ENCODE data around the gene EBI3. TPM values are rescaled to one million over a fixed set of nuclear protein-coding genes. Genes with fewer than 3 reads are reported as not detected.
"Not testable (repeated sequence)": the region's sequence is repeated elsewhere in the genome, so short reads cannot be mapped to it uniquely, and the experiment has no call there.

Gene EBI3
- polyA plus RNA-seq, 1 donor from 2014 or later: not detected

GRCh38 chr19:4245938-4246337 lies 16.6 kb downstream of the EBI3 start:
- Histone ChIP-seq H2AFZ (ENCODE audit: low read depth, low read length) (peak overlapping the region; percentile 86), H3K27ac (ENCODE audit: low read length) (peak overlapping the region; percentile 97)
- not testable (repeated sequence) for H3K9ac ChIP-seq (ENCODE audit: low read length); H3F3A ChIP-seq (ENCODE audit: insufficient read depth, low read length, poor library complexity, severe bottlenecking); H3K27me3 ChIP-seq (ENCODE audit: insufficient read depth, low read depth, low read length); H3K4me2 ChIP-seq (ENCODE audit: low read length); H3K79me2 ChIP-seq (replicated peaks; ENCODE audit: insufficient read depth, low read length); H3K9me3 ChIP-seq (ENCODE audit: low read length); H3K36me3 ChIP-seq (ENCODE audit: insufficient read depth, low read length); H3K9me2 ChIP-seq (ENCODE audit: insufficient read depth, low read length); H3K4me3 ChIP-seq (ENCODE audit: low read length); H4K20me1 ChIP-seq (ENCODE audit: insufficient read depth)

- peak within 1 kb of the TSS; percentile 90 for H3K9ac ChIP-seq (ENCODE audit: low read length)
- no peaks in the 10 kb centered on the region for H4K20me1 ChIP-seq (ENCODE audit: insufficient read depth)
- peak within 1 kb of the TSS; percentile 97 for H3K27ac ChIP-seq (ENCODE audit: low read length)
- H3K36me3 ChIP-seq (ENCODE audit: insufficient read depth, low read length): no peaks in the 10 kb centered on the region
- no peaks in the 10 kb centered on the region for H3K27me3 ChIP-seq (ENCODE audit: insufficient read depth, low read depth, low read length)
- TF ChIP-seq POLR2AphosphoS5 (IDR thresholded peaks at IDR 0.05) (peak; percentile 84), SMC3 (conservative IDR thresholded peaks at IDR 0.05; ENCODE audit: poor library complexity) (peak; percentile 63), REST (IDR thresholded peaks at IDR 0.05; ENCODE audit: borderline replicate concordance) (peak; percentile 96), TAF1 (IDR thresholded peaks at IDR 0.05; ENCODE audit: low read depth) (peak; percentile 89), EP300 (conservative IDR thresholded peaks at IDR 0.05; ENCODE audit: poor library complexity, severe bottlenecking) (peak; percentile 64), EZH2 (IDR thresholded peaks at IDR 0.05; ENCODE audit: borderline replicate concordance, insufficient read depth, low read length, poor library complexity, severe bottlenecking) (no peak), MXI1 (conservative IDR thresholded peaks at IDR 0.05; ENCODE audit: poor library complexity, severe bottlenecking) (peak; percentile 95), CTCF (IDR thresholded peaks at IDR 0.05; ENCODE audit: poor library complexity, severe bottlenecking) (peak; percentile 83), RAD21 (conservative IDR thresholded peaks at IDR 0.05) (peak; percentile 71)
- no peaks in the 10 kb centered on the region for H3K9me2 ChIP-seq (ENCODE audit: insufficient read depth, low read length)
- peak within 1 kb of the TSS; percentile 86 for H2AFZ ChIP-seq (ENCODE audit: low read depth, low read length)
- H3K4me3 ChIP-seq (ENCODE audit: low read length): peak within 1 kb of the TSS; percentile 82
- H3F3A ChIP-seq (ENCODE audit: insufficient read depth, low read length, poor library complexity, severe bottlenecking): no peaks in the 10 kb centered on the region
- peak within 1 kb of the TSS; percentile 3 for H3K4me2 ChIP-seq (ENCODE audit: low read length)
- no peaks in the 10 kb centered on the region for H3K9me3 ChIP-seq (ENCODE audit: low read length)
- H3K79me2 ChIP-seq (replicated peaks; ENCODE audit: insufficient read depth, low read length): no peaks in the 10 kb centered on the region
Measured at GRCh38 chr19:4246767-4247593, 17.7 kb downstream of the EBI3 start, which contains the start of gene YJU2. TSS of gene YJU2 (plus strand) at chr19:4247080. CDS start at chr19:4247147, 67 bp downstream.

All from neural cell (in vitro differentiated cells).